ENCODE results near the gene ENOX2. TPM values are rescaled to one million over a fixed set of nuclear protein-coding genes. Genes with fewer than 3 reads are reported as not detected.
A peak's percentile ranks its signal among the peaks of the same experiment; 100 is the strongest.
"Not testable (repeated sequence)": the region's sequence is repeated elsewhere in the genome, so short reads cannot be mapped to it uniquely, and the experiment has no call there.

The ENOX2 gene, protein sequence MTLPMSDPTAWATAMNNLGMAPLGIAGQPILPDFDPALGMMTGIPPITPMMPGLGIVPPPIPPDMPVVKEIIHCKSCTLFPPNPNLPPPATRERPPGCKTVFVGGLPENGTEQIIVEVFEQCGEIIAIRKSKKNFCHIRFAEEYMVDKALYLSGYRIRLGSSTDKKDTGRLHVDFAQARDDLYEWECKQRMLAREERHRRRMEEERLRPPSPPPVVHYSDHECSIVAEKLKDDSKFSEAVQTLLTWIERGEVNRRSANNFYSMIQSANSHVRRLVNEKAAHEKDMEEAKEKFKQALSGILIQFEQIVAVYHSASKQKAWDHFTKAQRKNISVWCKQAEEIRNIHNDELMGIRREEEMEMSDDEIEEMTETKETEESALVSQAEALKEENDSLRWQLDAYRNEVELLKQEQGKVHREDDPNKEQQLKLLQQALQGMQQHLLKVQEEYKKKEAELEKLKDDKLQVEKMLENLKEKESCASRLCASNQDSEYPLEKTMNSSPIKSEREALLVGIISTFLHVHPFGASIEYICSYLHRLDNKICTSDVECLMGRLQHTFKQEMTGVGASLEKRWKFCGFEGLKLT
- total RNA-seq (2014; rRNA removed; shearing (Covaris generic)), result 7.3 and 14.8 TPM in 2 replicates

DNA sequence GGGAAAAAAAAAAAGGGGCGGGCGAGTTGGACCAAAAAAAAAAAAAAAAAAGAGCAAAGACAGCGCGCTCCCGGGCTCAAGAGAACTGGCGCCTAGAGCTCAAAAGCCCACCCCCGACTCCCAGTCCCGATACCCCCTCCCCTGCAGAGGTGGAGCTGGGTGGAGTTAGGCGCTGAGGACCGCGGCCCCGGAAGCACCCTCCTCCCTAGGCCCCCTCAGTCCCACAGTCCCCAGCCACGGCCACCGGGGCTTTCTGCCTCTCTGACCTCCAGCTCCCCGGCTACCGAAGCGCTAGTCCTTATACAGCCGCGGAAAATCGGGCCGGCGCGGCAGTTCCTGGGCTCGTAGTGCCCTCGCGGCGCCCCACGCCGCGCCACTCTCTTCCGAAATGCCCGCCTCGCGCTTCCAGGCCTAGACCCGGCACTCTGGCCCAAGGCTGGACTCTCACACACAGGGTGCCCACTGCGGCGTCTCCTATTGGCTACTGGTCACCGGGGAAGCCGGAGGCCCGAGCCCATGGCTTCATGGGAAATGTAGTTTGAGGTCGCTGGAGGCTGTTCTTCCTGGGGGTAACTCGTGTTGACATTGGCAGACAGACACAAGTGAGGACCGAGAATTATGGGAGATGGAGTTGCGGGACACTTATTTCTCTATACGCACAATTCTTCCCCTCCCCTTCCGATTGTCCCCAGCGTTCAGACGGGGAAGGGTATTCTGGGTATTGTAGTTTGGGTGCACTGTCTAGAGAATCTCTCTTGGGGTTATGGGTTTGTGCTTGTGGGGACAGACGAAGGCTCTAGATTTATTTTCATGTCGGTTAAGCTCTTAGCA lies at the start of gene ENOX2:
ENOX2 (minus strand) TSS at position 427 of the 831 bp plus-strand sequence. CDS start 199,993 bp downstream, outside the sequence.
- peak; percentile 97 for DNase-seq (ENCODE audit: low spot score)

DNA sequence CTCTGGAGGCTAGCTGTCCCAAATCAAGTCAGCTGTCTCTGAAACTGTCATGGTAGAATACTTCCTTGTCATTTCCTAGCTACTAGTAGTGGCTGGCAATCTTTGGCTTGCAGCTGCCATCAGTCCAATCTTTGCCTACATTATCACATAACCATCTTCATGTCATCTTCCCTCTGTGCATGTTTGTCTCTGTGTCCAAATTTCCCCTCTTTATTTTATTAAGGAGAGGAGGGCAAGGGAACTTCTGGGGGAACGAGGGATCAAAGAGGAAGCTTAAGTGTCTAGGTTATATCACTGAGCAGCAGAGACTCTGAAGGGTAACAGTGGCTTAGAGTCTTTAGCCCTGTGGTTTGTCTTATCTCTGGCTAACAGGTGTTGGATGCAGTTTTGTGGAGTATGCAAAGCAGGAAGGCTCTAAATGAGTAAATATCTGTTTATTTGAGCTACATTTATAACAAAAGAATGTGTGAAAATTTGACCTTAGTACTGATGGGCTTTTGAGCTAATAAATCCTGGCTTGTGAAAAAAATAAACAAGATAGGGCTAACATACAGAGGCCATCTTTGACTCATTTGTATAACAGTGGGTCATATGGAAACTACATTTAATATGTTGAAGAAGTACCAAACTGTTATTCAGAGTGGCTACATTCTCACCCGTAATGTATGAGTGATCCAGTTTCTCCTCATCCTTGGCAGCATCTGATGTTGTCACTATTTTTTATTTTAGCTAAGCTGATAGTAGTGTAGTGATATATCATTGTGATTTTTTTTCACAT lies 49.4 kb upstream of the ENOX2 start:
- no peak for DNase-seq (ENCODE audit: low spot score)

DNA sequence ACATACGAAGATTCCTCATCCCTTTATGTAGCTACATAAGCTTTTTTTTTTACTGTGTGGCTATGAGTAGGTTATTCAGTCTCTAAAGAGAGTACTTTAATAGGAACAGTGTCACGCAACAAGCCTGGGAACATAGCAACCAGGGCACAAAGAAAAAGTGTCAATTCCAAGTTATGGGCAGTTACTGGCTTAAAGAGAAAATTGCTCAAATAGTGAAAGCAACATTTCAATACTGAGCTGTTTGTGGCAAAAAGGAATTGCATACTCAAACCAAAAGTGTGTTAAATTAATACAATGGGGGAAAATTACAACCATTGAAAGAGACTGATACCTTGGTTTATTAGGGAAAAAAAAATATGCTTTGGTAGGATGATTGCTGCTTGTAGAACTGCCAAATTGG lies 41.2 kb upstream of the ENOX2 start:
- no peak for DNase-seq (ENCODE audit: low spot score)

DNA sequence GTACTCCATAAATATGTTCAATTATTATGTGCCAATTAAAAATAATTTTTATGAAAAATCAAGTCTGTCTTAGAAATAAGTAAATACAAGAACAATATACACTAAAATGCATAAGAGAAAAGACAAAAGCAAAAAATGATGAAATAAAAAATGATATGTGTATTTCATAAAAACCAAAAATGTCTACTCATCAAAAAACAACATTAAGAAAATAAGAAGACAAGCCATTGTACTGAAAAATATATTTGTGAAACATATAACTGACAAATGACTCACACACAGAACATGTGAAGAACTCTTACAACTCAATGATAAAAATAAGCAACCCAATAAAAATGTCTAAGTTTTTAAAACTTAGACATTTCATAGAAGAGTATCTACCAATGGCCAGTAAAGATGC lies 34.1 kb upstream of the ENOX2 start:
- no peak for DNase-seq (ENCODE audit: low spot score)

DNA sequence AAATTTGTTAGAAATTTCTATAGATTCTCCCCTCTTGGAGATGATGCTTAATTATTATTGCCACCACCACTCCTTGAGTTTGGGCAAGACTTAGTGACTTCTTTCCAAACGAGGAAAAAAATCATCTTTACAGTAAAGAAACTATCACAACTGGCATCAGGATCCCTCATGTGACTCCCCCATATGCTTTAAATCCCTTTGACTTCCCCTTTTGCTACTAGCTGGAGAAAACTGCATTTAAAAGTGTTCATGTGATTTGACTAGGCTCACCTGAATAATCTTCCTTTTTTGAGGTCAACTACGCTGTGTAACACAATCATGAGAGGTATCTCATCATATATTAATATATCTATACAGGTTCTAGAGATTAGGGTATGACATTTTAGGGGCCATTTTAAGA lies 30.3 kb upstream of the ENOX2 start:
- no peak for DNase-seq (ENCODE audit: low spot score)

DNA sequence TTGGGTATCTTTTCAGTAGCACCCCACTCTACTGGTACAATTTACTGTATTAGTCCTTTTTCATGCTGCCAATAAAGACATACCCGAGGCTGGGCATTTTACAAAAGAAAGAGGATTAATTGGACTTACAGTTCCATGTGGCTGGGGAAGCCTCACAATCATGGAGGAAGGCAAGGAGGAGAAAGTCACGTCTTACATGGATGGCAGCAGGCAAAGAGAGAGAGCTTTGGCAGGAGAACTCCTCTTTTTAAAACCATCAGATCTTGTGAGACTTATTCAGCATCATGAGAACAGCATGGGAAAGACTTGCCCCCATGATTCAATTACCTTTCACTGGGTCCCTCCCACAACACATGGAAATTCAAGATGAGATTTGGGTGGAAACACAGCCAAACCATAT lies 17.4 kb upstream of the ENOX2 start:
- DNase-seq (ENCODE audit: low spot score), result not testable (repeated sequence)

DNA sequence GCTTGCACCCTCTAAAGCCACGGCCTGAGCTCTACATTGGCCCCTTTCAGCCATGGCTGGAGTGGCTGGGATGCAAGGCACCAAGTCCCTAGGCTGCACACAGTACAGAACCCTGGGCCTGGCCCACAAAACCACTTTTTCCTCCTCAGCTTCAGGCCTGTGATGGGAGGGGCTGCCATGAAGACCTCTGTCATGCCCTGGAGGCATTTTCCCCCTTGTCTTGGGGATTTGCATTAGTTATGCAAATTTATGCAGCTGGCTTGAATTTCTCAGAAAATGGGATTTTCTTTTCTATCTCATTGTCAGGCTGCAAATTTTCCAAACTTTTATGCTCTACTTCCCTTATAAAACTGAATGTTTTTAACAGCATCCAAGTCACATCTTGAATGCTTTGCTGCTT lies 16.7 kb upstream of the ENOX2 start:
- not testable (repeated sequence) for DNase-seq (ENCODE audit: low spot score)

DNA sequence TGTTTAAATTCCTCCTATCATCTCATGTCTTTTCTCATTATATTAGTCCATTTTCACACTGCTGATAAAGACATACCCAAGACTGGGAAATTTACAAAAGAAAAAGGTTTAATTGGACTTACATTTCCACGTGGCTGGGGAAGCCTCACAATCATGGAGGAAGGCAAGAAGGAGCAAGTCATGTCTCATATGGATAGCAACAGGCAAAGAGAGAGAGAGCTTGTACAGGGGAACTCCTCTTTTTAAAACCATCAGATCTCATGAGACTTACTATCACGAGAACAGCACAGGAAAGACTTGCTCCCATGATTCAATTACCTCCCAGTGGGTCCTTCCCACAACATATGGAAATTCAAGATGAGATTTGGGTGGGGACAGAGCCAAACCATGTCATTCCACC lies 15.5 kb upstream of the ENOX2 start:
- DNase-seq (ENCODE audit: low spot score), result not testable (repeated sequence)

DNA sequence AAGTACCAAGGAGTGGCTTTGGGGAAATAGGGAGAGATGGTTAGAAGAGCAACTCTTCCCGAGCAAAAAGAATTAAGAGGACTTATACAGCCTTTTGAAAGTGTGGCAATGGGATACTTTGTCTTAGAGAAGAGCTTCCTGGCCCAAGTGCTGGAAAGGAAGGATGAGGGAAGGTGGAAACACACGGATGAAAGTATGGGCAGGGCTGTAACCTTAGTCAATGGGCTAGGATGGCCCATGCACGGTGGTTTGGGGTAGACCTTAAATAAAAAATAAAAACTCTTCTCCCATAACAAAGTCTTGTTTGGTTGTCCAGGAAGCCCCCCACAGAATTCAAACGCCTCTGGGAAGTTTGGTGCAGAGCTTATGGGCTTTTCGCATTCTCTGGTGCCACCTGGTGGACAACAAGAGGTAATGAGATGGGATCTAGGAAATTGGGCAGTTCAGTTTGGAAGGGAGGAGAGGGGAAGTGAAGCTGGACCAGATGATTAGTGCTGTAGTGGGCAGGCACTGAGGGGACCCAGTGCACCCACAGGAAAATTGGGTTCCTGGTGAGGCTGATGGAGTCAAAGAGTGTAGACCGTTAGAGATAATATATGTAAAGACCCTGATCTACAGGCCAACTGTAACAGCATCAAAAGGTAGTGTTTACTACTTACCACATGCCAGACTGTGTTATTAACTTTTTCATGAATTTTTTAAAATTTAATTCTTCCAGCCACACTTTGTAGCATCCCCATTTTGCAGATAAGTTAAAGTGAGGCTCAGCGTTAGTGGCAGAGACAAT lies 13.8 kb upstream of the ENOX2 start:
- peak; percentile 37 for DNase-seq (ENCODE audit: low spot score)

DNA sequence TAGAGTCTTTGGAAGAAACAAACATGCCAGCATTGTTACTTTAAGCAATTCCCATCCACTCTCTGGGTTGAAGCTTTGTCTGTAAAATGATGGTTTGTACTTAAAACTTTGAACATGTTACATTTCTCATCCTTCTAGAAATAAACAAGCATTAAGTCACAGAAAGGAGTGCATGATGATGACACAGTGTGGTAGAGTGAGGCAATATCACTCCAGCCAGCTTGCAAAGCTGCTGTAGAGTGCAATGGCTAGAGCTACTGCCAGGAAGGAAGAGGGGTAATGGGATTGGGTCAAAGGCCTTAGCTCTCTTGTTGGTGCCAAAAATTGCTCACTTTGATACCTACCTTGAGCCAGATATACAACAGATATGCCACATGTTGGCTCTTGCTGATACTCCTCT lies 12.3 kb upstream of the ENOX2 start:
- DNase-seq (ENCODE audit: low spot score), result no peak

DNA sequence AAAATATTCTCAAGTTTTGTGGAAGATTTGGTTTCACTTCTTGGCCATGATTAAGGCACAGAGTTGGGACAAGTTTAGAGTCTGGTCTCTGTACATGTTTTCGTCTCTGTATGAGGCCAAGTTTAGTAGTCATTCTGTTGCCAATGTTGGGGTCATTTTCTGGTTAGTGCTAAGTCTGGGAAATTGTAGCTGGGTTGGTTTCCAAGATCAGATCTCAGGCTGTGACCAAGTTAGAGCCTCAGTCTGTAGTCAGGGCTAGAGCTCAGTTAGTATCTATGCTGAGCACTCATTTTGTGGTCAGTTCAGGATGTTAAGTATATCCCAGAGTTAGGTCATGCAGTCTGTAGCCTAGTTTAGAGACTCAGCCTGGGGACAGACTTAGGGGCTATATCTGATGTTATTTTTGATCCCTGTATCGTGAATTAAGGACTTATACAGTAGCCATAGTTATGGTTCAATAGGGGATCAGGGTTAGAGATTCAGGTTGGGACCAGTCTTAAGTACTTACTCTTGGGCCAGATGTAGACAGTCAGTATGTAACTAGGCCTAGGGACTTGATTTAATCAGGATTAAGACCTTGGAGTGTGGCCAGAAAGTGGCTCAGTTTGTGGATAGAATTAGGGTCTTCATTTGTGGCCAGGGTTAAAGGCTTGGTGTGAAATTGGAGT lies 6.6 kb upstream of the ENOX2 start:
- no peak for DNase-seq (ENCODE audit: low spot score)

DNA sequence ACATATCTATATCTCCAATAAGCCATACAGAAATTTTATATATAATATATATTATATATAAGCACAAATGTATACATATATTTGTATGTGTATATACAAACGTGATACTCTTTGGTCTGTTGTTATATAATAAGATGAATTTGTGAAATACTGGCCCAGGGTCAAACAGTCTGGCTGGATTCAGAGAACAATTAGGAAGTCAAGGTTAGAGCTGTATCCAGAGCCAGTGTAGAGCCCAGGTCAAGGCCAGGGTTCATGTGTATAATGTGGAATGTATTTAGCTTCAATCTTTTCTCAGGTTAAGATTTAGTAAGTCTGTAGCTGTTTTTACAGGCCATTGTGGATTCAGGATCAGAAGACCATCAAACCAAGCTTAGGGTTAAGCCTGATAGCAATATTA lies 3.8 kb upstream of the ENOX2 start:
- DNase-seq (ENCODE audit: low spot score), result no peak

DNA sequence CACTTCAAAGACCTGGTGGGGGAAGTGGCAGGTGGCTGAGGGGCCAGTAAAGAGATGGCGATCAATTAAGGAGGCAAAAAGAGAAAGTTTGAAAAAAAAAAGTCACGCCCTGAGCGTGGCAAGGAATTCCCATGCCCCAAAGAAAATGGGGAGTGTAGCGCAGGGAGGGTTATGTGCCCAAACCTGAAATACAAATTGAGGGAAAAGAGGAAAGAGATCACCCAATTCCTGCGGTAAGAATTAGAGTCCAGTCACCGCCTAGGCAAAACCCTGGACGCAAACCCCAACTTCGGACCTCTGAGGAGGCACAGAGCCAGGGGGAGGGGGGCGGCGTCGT lies 595 bp downstream of the ENOX2 start:
- DNase-seq (ENCODE audit: low spot score), result no peak

DNA sequence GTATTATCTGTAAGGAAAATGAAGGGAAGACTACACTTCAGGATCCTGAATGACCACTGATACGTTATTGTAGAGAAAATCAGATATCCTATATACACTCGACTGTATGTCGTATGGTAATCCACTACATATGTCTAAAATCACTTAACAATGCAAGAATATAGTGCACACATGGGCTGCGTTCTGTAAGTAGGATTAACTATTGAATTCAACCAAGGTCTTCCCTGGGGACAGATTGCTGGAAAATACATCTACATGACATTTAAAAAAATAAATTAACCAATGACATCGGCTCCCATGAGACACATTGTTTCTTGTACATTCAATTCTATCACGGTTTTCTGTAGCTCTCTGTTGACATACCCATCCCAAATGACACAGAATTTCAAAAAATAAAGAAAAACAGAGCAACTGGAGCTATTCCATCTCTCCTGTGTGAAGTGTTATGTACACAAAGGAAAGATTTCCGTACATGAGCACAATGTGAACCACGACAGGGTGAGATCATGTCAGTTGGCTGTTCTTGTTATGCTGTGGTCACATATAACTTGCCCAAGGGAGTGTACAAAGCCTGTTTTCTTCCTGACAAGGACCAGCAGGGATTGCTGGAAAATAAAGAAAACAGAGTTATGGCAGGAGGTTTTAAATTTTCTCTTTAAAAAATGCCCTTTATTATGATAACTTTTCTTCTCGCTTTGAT lies 6.1 kb downstream of the ENOX2 start:
- no peak for DNase-seq (ENCODE audit: low spot score)

DNA sequence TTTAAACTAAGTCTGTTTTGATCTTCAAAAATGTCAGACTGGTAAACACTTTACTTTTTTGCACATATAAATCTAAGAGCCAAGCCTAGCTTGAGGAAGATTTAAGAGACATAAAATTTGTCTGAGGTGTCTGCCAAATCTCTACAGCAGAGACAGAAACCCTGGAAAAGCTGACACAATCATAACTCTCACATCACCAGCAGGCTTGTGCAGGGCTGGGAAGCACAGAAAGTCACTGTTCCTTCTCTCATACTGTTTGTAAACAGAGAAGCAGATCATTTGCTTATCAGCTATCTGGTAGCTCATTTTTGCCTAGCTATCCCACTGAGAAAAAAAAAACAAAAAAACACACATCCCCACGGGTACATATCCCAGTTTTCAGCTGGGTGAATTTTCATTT lies 7.0 kb downstream of the ENOX2 start:
- no peak for DNase-seq (ENCODE audit: low spot score)

DNA sequence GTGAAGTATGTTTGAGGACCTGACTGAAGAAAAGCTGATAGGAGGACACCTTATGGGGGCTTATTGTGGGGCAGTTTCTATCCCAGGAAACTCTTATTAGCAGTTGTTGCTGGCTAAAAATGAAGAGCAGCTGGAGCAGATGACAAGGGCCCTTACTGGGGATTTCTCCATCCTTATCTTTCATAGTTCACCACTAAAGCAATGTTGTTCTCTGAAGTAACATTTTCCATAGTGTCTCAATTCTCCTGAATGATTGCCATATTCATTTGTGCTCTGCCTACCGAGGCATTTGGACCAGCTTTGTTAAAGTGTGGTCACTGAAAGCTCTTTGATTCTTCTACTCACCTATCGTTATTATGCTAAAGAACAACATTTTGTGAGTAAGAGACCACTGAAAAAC lies 7.7 kb downstream of the ENOX2 start:
- DNase-seq (ENCODE audit: low spot score), result no peak

DNA sequence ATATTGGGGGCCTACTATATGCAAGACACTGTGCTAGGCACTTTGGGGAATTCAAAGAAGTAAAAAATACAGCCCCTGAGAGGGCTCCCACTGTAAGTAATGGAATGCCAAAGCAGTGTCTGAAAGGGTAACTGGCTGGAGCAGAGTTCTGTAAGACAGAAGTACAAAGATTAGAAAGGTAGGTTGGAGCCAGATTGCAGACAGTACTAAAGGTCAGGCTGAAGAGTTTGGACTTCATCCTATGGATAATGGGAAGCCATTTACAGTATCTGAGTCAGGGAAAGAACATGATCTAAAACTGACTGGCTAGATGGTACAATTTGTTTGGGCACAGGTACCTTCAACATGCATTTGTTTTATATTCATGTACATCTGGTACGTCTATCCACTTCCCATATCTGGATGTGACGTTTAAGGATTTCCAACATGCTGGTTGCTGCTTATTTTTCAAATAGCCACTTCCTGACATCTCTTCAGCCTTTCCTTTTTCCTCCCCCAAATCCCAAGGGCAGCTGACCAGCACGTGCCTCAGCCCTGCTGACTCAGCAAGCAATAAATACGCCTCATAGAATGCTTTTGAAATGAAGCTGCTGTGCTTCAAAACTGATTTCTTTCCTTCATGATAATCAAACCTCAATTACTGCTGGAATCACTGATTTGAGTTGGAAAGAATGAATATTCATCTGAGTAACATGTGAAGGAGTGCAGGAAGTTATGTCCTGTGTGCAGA lies 9.5 kb downstream of the ENOX2 start:
- no peak for DNase-seq (ENCODE audit: low spot score)

DNA sequence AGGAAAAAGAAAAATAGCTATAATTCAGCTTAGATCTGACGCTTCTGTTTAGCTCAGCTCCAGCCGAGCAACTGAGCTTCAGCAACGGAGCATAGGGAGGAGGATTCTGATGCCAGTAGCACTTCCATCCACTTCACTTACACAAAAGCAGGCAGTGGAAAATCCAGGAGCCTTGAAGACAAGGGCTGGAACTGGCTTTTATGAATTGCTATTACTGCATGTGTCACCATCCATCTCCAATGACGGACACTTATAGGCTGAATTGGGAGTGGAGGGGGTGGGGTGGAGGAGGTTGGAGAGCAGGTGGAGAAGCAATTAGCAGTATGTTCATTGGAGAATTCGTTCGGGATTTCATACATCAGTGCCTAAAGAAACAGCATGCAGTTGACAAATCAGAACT lies 15.6 kb downstream of the ENOX2 start:
- DNase-seq (ENCODE audit: low spot score), result no peak

DNA sequence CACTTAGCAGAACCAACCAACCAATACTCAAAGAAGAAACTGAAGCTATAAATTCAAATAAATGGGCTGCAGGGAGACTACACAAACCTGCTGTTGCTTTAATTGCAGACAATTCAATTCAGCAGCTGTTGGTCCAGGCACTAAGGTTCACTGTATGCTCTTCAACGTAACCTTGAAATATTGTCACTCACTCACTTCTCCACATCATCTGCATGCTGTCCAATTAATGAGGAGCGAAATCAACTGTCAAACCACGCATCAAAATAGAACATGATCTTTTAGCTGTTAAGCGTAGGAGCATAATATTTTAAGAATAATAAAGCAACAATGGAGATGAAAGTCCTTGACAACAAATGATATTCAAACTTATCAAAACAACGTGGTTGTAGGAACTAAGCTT lies 17.0 kb downstream of the ENOX2 start:
- DNase-seq (ENCODE audit: low spot score), result no peak
